Common myeloid progenitor, CD34-positive (primary cell): Measurements from ENCODE around the gene IL6.
"Not testable (repeated sequence)": the region's sequence is repeated elsewhere in the genome, so short reads cannot be mapped to it uniquely, and the experiment has no call there.

ENCODE experiments used
- CTCF ChIA-PET: fragments of 350-600 bp; sonication (Branson Sonifier 250); formaldehyde crosslinking; loops from one replicate; lab custom pipeline; 2021; ENCODE audit warnings: antibody characterized with exemption; lab: Charles Lee
- POLR2A ChIA-PET: fragments of 350-600 bp; sonication (Branson Sonifier 250); formaldehyde crosslinking; loops from one replicate; lab custom pipeline; 2021; ENCODE audit warnings: antibody characterized with exemption; lab: Charles Lee
- DNase-seq, 3 donors: peaks; one replicate each; pipeline versions ENCODE4 v3.0.0 to v3.0.0-alpha.2; 2013
- H3K27ac ChIP-seq, 2 experiments: 1 replicate in 1 of 2; 2 replicates in 1 of 2; pipeline ENCODE4 v1.7.0; 2013; ENCODE audit warnings: inconsistent platforms in 2 of 2, low read length in 2 of 2, mild to moderate bottlenecking in 2 of 2, low read depth in 1 of 2, moderate library complexity in 1 of 2; ENCODE audit not compliant: severe bottlenecking in 2 of 2, insufficient read depth in 1 of 2, poor library complexity in 1 of 2
- H3K27me3 ChIP-seq, 5 experiments: replicated peaks in 2 of 5; 1 replicate in 3 of 5; 2 replicates in 2 of 5; pipeline versions ENCODE4 v1.6.1 to v1.7.0; 2013; ENCODE audit warnings: low read length in 4 of 5, mild to moderate bottlenecking in 2 of 5, moderate library complexity in 2 of 5, inconsistent platforms in 1 of 5; ENCODE audit not compliant: insufficient read depth in 5 of 5, control insufficient read depth in 4 of 5
- H3K36me3 ChIP-seq, 4 experiments: 1 replicate in 2 of 4; 2 replicates in 2 of 4; pipeline versions ENCODE4 v1.6.1 to v1.7.0; 2013; ENCODE audit warnings: low read length in 3 of 4, control low read depth in 1 of 4, mild to moderate bottlenecking in 1 of 4; ENCODE audit not compliant: control insufficient read depth in 4 of 4, insufficient read depth in 4 of 4
- H3K4me1 ChIP-seq, 4 experiments: 1 replicate in 3 of 4; 2 replicates in 1 of 4; pipeline versions ENCODE4 v1.6.1 to v1.7.1; 2013; ENCODE audit warnings: low read length in 3 of 4, mild to moderate bottlenecking in 3 of 4, control low read depth in 1 of 4, inconsistent platforms in 1 of 4, moderate library complexity in 1 of 4; ENCODE audit not compliant: control insufficient read depth in 4 of 4, insufficient read depth in 4 of 4; ENCODE audit errors: control extremely low read depth in 1 of 4
- H3K4me3 ChIP-seq, 7 experiments: 1 replicate in 4 of 7; 2 replicates in 3 of 7; pipeline versions ENCODE4 v1.5.1 to v1.7.0; 2013; ENCODE audit warnings: mild to moderate bottlenecking in 7 of 7, low read length in 6 of 7, moderate library complexity in 6 of 7, inconsistent platforms in 2 of 7, low read depth in 2 of 7, control low read depth in 1 of 7; ENCODE audit not compliant: insufficient read depth in 4 of 7, control insufficient read depth in 1 of 7; ENCODE audit errors: extremely low read depth in 1 of 7
- H3K9me3 ChIP-seq, 5 experiments: 1 replicate in 4 of 5; 2 replicates in 1 of 5; pipeline versions ENCODE4 v1.6.1 to v1.7.1; 2013; ENCODE audit warnings: low read length in 4 of 5, mild to moderate bottlenecking in 2 of 5, inconsistent platforms in 1 of 5, low read depth in 1 of 5, moderate library complexity in 1 of 5; ENCODE audit not compliant: control insufficient read depth in 4 of 5, insufficient read depth in 2 of 5; ENCODE audit errors: control extremely low read depth in 1 of 5
- WGBS: methylation state at CpG from one replicate; pipeline ENCODE4 v1.1.5; 2013; ENCODE audit not compliant: insufficient coverage; 5-methylcytosine and 5-hydroxymethylcytosine counted together

IL6 gene

GRCh38 chr7:22779730-22780323 lies 52.8 kb downstream of the IL6 start:
- DNase-seq, H3K27ac ChIP-seq, H3K9me3 ChIP-seq, H3K36me3 ChIP-seq, H3K4me1 ChIP-seq, H3K27me3 ChIP-seq, H3K4me3 ChIP-seq: not testable (repeated sequence)
- 80% methylated on average over 1 of the region's 4 CpGs for whole genome bisulfite sequencing
- ChIA-PET POLR2A (interaction anchor here (0.7 kb wide), 1 partner anchor 189 kb away, joined by 4 read pairs; no protein-coding TSS in a partner anchor), CTCF (interaction anchor here (1.4 to 2.0 kb wide), 2 partner anchors 54 to 276 kb away, joined by 5 read pairs; no protein-coding TSS in a partner anchor)

GRCh38 chr7:22781230-22781711 lies 54.3 kb downstream of the IL6 start:
- H3K27ac ChIP-seq = no peak overlapping the region
- DNase-seq = no peak
- POLR2A ChIA-PET = no interaction called here
- H3K4me3 ChIP-seq = no peak overlapping the region
- H3K27me3 ChIP-seq = peaks cover 0 to 2% (median 0%) of the 10 kb centered on the region in 5 experiments
- peaks cover 0 to 1% (median 0%) of the 10 kb centered on the region in 5 experiments for H3K9me3 ChIP-seq
- WGBS = 91% methylated on average over 5 of the region's 5 CpGs
- H3K4me1 ChIP-seq = no peaks in the 10 kb centered on the region
- no peaks in the 10 kb centered on the region for H3K36me3 ChIP-seq
- CTCF ChIA-PET = interaction anchor here (0.7 to 5.3 kb wide), 7 partner anchors 15 to 273 kb away, joined by 3 to 47 read pairs (median 3); no protein-coding TSS in a partner anchor
